BJ (cell line): ENCODE results near the gene SRGAP1. TPM values are rescaled to one million over a fixed set of nuclear protein-coding genes. Genes with fewer than 3 reads are reported as not detected.
"Not testable (repeated sequence)": the region's sequence is repeated elsewhere in the genome, so short reads cannot be mapped to it uniquely, and the experiment has no call there.

Experiments used
- CTCF ChIA-PET: fragments of 350-600 bp; formaldehyde crosslinking; extraction: SDS; loops from one replicate; lab custom pipeline; 2021; ENCODE audit warnings: antibody characterized with exemption, inconsistent platforms; lab: Yijun Ruan, JAX
- POLR2A ChIA-PET: fragments of 300-600 bp; sonication (Branson Sonifier 250); formaldehyde crosslinking; extraction: SDS; loops from one replicate; lab custom pipeline; 2021; ENCODE audit warnings: antibody characterized with exemption; lab: Charles Lee
- DNase-seq: peaks from one replicate; pipeline ENCODE4 v3.0.0-alpha.2; 2011; ENCODE audit warnings: low read depth
- H3K27me3 ChIP-seq: 2 replicates; pipeline ENCODE4 v1.6.0; 2011; ENCODE audit warnings: low read length; ENCODE audit not compliant: control insufficient read depth, insufficient read depth
- H3K36me3 ChIP-seq: 2 replicates; pipeline ENCODE4 v1.5.1; 2011; ENCODE audit warnings: low read length; ENCODE audit not compliant: control insufficient read depth, insufficient read depth
- H3K4me3 ChIP-seq: 2 replicates; pipeline ENCODE4 v1.5.1; 2011; ENCODE audit warnings: low read depth, mild to moderate bottlenecking, control low read depth, low read length
- CTCF ChIP-seq: IDR thresholded peaks from 2 replicates; pipeline ENCODE4 v1.5.1; 2011; ENCODE audit warnings: low read depth, mild to moderate bottlenecking, control low read depth, inconsistent platforms, low read length, moderate library complexity; ENCODE audit not compliant: insufficient read depth
- polyA plus RNA-seq: library from polyadenylated mRNA; depleted of rRNA; stranded (reverse); fragments of >200 nt; gene quantifications from 2 replicates; pipeline ENCODE4 v1.2.3, GENCODE V29; 2011

The SRGAP1 gene
- polyA plus RNA-seq, 1 experiment = 15.7 TPM

DNA sequence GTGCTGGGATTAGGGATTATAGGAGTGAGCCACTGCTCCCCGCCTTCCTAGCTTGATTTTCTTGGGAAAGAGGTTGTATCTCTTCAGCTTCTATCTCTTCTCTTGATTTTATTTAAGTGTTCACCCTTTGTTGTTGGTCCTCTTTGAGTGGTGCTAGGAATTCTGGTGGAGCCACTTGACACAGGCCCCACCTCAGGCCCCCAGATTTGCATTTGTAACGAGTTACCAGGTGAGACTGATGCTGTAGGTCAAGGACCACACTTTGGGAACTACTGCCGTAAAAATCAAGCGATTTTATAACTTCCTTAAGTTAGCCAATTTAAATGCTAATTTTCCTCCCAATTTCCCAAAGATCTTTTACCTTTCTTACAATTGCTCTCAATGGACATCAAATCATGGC lies 26.3 kb downstream of the SRGAP1 start:
- POLR2A ChIA-PET = no interaction called here
- Histone ChIP-seq H3K27me3 (no peaks in the 10 kb centered on the region), H3K4me3 (no peak overlapping the region), H3K36me3 (no peaks in the 10 kb centered on the region)
- CTCF ChIA-PET = no interaction called here
- no peak for TF ChIP-seq CTCF
- no peak for DNase-seq

GRCh38 chr12:63874897-63875480 lies 30.5 kb downstream of the SRGAP1 start:
- Histone ChIP-seq H3K27me3 (no peaks in the 10 kb centered on the region), H3K36me3 (no peaks in the 10 kb centered on the region), H3K4me3 (no peak overlapping the region)
- no peak for DNase-seq
- no peak for TF ChIP-seq CTCF
- POLR2A ChIA-PET = interaction anchor here (0.6 kb wide), 1 partner anchor 102 kb away, joined by 3 read pairs; no protein-coding TSS in a partner anchor
- CTCF ChIA-PET = interaction anchor here (0.6 to 1.3 kb wide), 2 partner anchors 14 to 1073 kb away, joined by 3 read pairs; no protein-coding TSS in a partner anchor

DNA sequence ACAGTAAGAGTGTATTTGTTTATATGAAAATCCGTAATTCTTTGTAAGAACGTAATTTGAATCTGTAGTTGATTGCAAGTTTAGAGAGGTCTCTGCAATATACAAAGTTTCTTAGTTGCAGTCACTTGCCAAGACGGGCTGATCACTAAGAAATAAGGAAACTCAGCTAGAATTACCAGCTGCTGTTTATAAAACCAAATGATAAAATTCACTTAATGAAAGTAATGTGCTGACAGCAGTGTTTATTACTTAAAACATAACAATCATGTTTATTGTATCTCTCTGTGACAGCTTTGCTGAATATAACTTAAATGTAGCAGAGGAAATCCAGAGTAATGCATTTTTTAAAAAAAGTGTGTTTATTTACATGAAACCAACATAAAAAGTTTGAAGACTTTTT lies 31.2 kb downstream of the SRGAP1 start:
- no peak for DNase-seq
- CTCF ChIA-PET = interaction anchor here (0.6 to 1.3 kb wide), 3 partner anchors 14 to 1073 kb away, joined by 3 read pairs; no protein-coding TSS in a partner anchor

GRCh38 chr12:63876980-63877379 lies 32.5 kb downstream of the SRGAP1 start:
- Histone ChIP-seq H3K4me3 (no peak overlapping the region), H3K27me3 (no peaks in the 10 kb centered on the region), H3K36me3 (no peaks in the 10 kb centered on the region)
- TF ChIP-seq CTCF = no peak
- POLR2A ChIA-PET = no interaction called here
- no peak for DNase-seq
- CTCF ChIA-PET = no interaction called here

More for the DNA sequence above, 31.2 kb downstream of the SRGAP1 start:
- no peak for TF ChIP-seq CTCF
- no peak overlapping the region for H3K4me3 ChIP-seq
- no peaks in the 10 kb centered on the region for H3K27me3 ChIP-seq
- POLR2A ChIA-PET = no interaction called here
- H3K36me3 ChIP-seq = no peaks in the 10 kb centered on the region

DNA sequence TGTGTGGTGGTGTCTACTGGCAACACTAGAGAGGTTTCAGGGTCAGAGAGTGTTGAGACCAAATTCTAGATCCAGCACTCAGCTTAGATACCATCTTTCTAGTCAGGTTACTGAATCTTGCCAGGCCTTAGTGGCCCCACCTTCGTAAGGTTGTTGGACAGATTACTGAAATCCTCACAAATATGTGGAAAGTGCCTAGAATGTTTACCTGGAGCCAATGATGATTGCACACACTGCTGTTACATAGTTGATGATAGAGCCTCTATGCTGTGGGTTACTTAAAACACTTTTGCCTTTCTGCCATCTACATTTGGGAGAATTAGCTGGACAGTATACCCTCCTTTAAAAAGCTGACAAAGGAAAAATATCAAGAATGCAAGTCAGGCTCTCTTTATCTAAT lies 33.2 kb downstream of the SRGAP1 start:
- Histone ChIP-seq H3K36me3 (no peaks in the 10 kb centered on the region), H3K4me3 (no peak overlapping the region), H3K27me3 (no peaks in the 10 kb centered on the region)
- POLR2A ChIA-PET = no interaction called here
- TF ChIP-seq CTCF = no peak
- CTCF ChIA-PET = no interaction called here
- DNase-seq = no peak

GRCh38 chr12:63880235-63880634 lies 35.7 kb downstream of the SRGAP1 start:
- DNase-seq, CTCF ChIA-PET, H3K4me3 ChIP-seq, POLR2A ChIA-PET, H3K36me3 ChIP-seq, H3K27me3 ChIP-seq: not testable (repeated sequence)
